ENCODE data around the gene SSH2. TPM values are rescaled to one million over a fixed set of nuclear protein-coding genes. Genes with fewer than 3 reads are reported as not detected.

Gene SSH2
- 5.5 and 7.8 TPM in 2 replicates for total RNA-seq

GRCh38 chr17:29929533-29930408, at the start of gene SSH2:
TSS of gene SSH2 (minus strand) at chr17:29930228. CDS start at chr17:29930000, 228 bp downstream.

GRCh38 chr17:29941334-29941733, 11.3 kb upstream of the SSH2 start, which contains the start of gene EFCAB5:
TSS of gene EFCAB5 (plus strand) at chr17:29941634. CDS start at chr17:29941797, 163 bp downstream.

GRCh38 chr17:29622337-29623282, 307.4 kb downstream of the SSH2 start, which contains the start of gene CORO6:
TSS of gene CORO6 (minus strand) at chr17:29622912. CDS start at chr17:29621421, 1,491 bp downstream.

GRCh38 chr17:29592850-29593551, 337.0 kb downstream of the SSH2 start, which contains the start of gene ANKRD13B:
TSS of gene ANKRD13B (plus strand) at chr17:29593132. CDS start at chr17:29593622, 490 bp downstream.

GRCh38 chr17:29589524-29590410, 340.3 kb downstream of the SSH2 start, which contains the start of gene GIT1:
TSS of gene GIT1 (minus strand) at chr17:29589648. CDS start at chr17:29589378, 270 bp downstream.

Other genes with a start within 250 kb of the SSH2 start
- 0.19 and 0.92 TPM in 2 replicates for gene EFCAB5, start 11.4 kb upstream of the SSH2 start, total RNA-seq
- 11.6 and 13.9 TPM in 2 replicates for gene NSRP1, start 186.6 kb upstream of the SSH2 start, total RNA-seq

Measured in aortic smooth muscle cell (primary cell).